ENCODE results near the gene ZNF664. TPM values are rescaled to one million over a fixed set of nuclear protein-coding genes. Genes with fewer than 3 reads are reported as not detected.
A peak's percentile ranks its signal among the peaks of the same experiment; 100 is the strongest.

Gene ZNF664
- total and polyA plus RNA-seq, 4 donors: 78.0 to 119 (median 88.9) TPM

GRCh38 chr12:123992118-123992825 is 19.3 kb downstream of the ZNF664 start:
- no peak for DNase-seq (ENCODE audit: low read depth in 4 of 6, low spot score in 6 of 6)
- 97% methylated on average over 6 of the region's 8 CpGs for WGBS (ENCODE audit: insufficient coverage)
- Histone ChIP-seq H3K9me3 (ENCODE audit: control insufficient read depth, insufficient read depth, low read length) (no peaks in the 10 kb centered on the region), H3K36me3 (ENCODE audit: control insufficient read depth, insufficient read depth, low read length) (peaks cover 12% of the 10 kb centered on the region), H3K27me3 (ENCODE audit: control insufficient read depth, insufficient read depth, low read length) (no peaks in the 10 kb centered on the region), H3K4me1 (ENCODE audit: control insufficient read depth, insufficient read depth, low read length) (peaks cover 9% of the 10 kb centered on the region), H3K4me3 (ENCODE audit: low read depth, low read length) (no peak overlapping the region), H3K27ac (ENCODE audit: low read depth, low read length) (no peak overlapping the region)

- Histone ChIP-seq H3K4me3 (ENCODE audit: low read depth, low read length) (no peak overlapping the region), H3K9me3 (ENCODE audit: control insufficient read depth, insufficient read depth, low read length) (no peaks in the 10 kb centered on the region), H3K36me3 (ENCODE audit: control insufficient read depth, insufficient read depth, low read length) (peaks cover 16% of the 10 kb centered on the region), H3K4me1 (ENCODE audit: control insufficient read depth, insufficient read depth, low read length) (peaks cover 16% of the 10 kb centered on the region), H3K27ac (ENCODE audit: low read depth, low read length) (no peak overlapping the region), H3K27me3 (ENCODE audit: control insufficient read depth, insufficient read depth, low read length) (no peaks in the 10 kb centered on the region)
- DNase-seq (ENCODE audit: low read depth in 4 of 6, low spot score in 6 of 6): no peak
- 100% methylated on average over 1 of the region's 7 CpGs for WGBS (ENCODE audit: insufficient coverage)
These were observed 22.2 kb downstream of the ZNF664 start for GRCh38 chr12:123995023-123995748.

GRCh38 chr12:123996581-123996980 is 23.6 kb downstream of the ZNF664 start:
- H3K36me3 ChIP-seq (ENCODE audit: control insufficient read depth, insufficient read depth, low read length): peaks cover 18% of the 10 kb centered on the region
- peak in 2 of 6 donors; percentile 73 to 74 for DNase-seq (ENCODE audit: low read depth in 4 of 6, low spot score in 6 of 6)
- 29% methylated on average over 4 of the region's 6 CpGs for WGBS (ENCODE audit: insufficient coverage)
- H3K27me3 ChIP-seq (ENCODE audit: control insufficient read depth, insufficient read depth, low read length): no peaks in the 10 kb centered on the region
- H3K4me3 ChIP-seq (ENCODE audit: low read depth, low read length): no peak overlapping the region
- H3K9me3 ChIP-seq (ENCODE audit: control insufficient read depth, insufficient read depth, low read length): no peaks in the 10 kb centered on the region
- peaks cover 18% of the 10 kb centered on the region for H3K4me1 ChIP-seq (ENCODE audit: control insufficient read depth, insufficient read depth, low read length)
- H3K27ac ChIP-seq (ENCODE audit: low read depth, low read length): peak overlapping the region; percentile 54

GRCh38 chr12:123997033-123997822 is 24.2 kb downstream of the ZNF664 start:
- no peak overlapping the region for H3K4me3 ChIP-seq (ENCODE audit: low read depth, low read length)
- WGBS (ENCODE audit: insufficient coverage): 89% methylated on average over 1 of the region's 6 CpGs
- H3K27ac ChIP-seq (ENCODE audit: low read depth, low read length): peak overlapping the region; percentile 54

GRCh38 chr12:123997908-123998307 is 24.9 kb downstream of the ZNF664 start:
- Histone ChIP-seq H3K4me3 (ENCODE audit: low read depth, low read length) (no peak overlapping the region), H3K27ac (ENCODE audit: low read depth, low read length) (no peak overlapping the region), H3K36me3 (ENCODE audit: control insufficient read depth, insufficient read depth, low read length) (peaks cover 23% of the 10 kb centered on the region), H3K4me1 (ENCODE audit: control insufficient read depth, insufficient read depth, low read length) (peaks cover 18% of the 10 kb centered on the region), H3K27me3 (ENCODE audit: control insufficient read depth, insufficient read depth, low read length) (no peaks in the 10 kb centered on the region), H3K9me3 (ENCODE audit: control insufficient read depth, insufficient read depth, low read length) (no peaks in the 10 kb centered on the region)
- 83% methylated on average over 3 of the region's 5 CpGs for WGBS (ENCODE audit: insufficient coverage)
- DNase-seq (ENCODE audit: low read depth in 4 of 6, low spot score in 6 of 6): no peak

More at GRCh38 chr12:123997033-123997822, 24.2 kb downstream of the ZNF664 start:
- Histone ChIP-seq H3K4me1 (ENCODE audit: control insufficient read depth, insufficient read depth, low read length) (peaks cover 18% of the 10 kb centered on the region), H3K27me3 (ENCODE audit: control insufficient read depth, insufficient read depth, low read length) (no peaks in the 10 kb centered on the region), H3K36me3 (ENCODE audit: control insufficient read depth, insufficient read depth, low read length) (peaks cover 22% of the 10 kb centered on the region), H3K9me3 (ENCODE audit: control insufficient read depth, insufficient read depth, low read length) (no peaks in the 10 kb centered on the region)
- no peak for DNase-seq (ENCODE audit: low read depth in 4 of 6, low spot score in 6 of 6)

- Histone ChIP-seq H3K4me1 (ENCODE audit: control insufficient read depth, insufficient read depth, low read length) (peaks cover 18% of the 10 kb centered on the region), H3K36me3 (ENCODE audit: control insufficient read depth, insufficient read depth, low read length) (peaks cover 22% of the 10 kb centered on the region), H3K9me3 (ENCODE audit: control insufficient read depth, insufficient read depth, low read length) (no peaks in the 10 kb centered on the region), H3K27me3 (ENCODE audit: control insufficient read depth, insufficient read depth, low read length) (no peaks in the 10 kb centered on the region), H3K27ac (ENCODE audit: low read depth, low read length) (no peak overlapping the region), H3K4me3 (ENCODE audit: low read depth, low read length) (no peak overlapping the region)
- no peak for DNase-seq (ENCODE audit: low read depth in 4 of 6, low spot score in 6 of 6)
- WGBS (ENCODE audit: insufficient coverage): no CpG with 5 or more reads among the region's 2 CpGs
These were observed 25.5 kb downstream of the ZNF664 start for GRCh38 chr12:123998344-123998990.

GRCh38 chr12:123998991-123999359 is 26.0 kb downstream of the ZNF664 start:
- peaks cover 22% of the 10 kb centered on the region for H3K36me3 ChIP-seq (ENCODE audit: control insufficient read depth, insufficient read depth, low read length)
- no peaks in the 10 kb centered on the region for H3K9me3 ChIP-seq (ENCODE audit: control insufficient read depth, insufficient read depth, low read length)
- H3K4me1 ChIP-seq (ENCODE audit: control insufficient read depth, insufficient read depth, low read length): peaks cover 18% of the 10 kb centered on the region
- no CpG with 5 or more reads among the region's 2 CpGs for WGBS (ENCODE audit: insufficient coverage)
- no peak for DNase-seq (ENCODE audit: low read depth in 4 of 6, low spot score in 6 of 6)
- H3K27me3 ChIP-seq (ENCODE audit: control insufficient read depth, insufficient read depth, low read length): no peaks in the 10 kb centered on the region
- H3K27ac ChIP-seq (ENCODE audit: low read depth, low read length): no peak overlapping the region
- H3K4me3 ChIP-seq (ENCODE audit: low read depth, low read length): no peak overlapping the region

GRCh38 chr12:124000111-124000510 is 27.1 kb downstream of the ZNF664 start:
- H3K36me3 ChIP-seq (ENCODE audit: control insufficient read depth, insufficient read depth, low read length): peaks cover 22% of the 10 kb centered on the region
- H3K27me3 ChIP-seq (ENCODE audit: control insufficient read depth, insufficient read depth, low read length): no peaks in the 10 kb centered on the region
- peaks cover 18% of the 10 kb centered on the region for H3K4me1 ChIP-seq (ENCODE audit: control insufficient read depth, insufficient read depth, low read length)
- no peak for DNase-seq (ENCODE audit: low read depth in 4 of 6, low spot score in 6 of 6)
- H3K27ac ChIP-seq (ENCODE audit: low read depth, low read length): peak overlapping the region; percentile 55
- H3K9me3 ChIP-seq (ENCODE audit: control insufficient read depth, insufficient read depth, low read length): no peaks in the 10 kb centered on the region
- 71% methylated on average over 5 of the region's 5 CpGs for WGBS (ENCODE audit: insufficient coverage)
- H3K4me3 ChIP-seq (ENCODE audit: low read depth, low read length): no peak overlapping the region

- Histone ChIP-seq H3K4me1 (ENCODE audit: control insufficient read depth, insufficient read depth, low read length) (peaks cover 19% of the 10 kb centered on the region), H3K36me3 (ENCODE audit: control insufficient read depth, insufficient read depth, low read length) (peaks cover 22% of the 10 kb centered on the region)
These were observed 28.3 kb downstream of the ZNF664 start for GRCh38 chr12:124001343-124001742.

More at GRCh38 chr12:124001343-124001742, 28.3 kb downstream of the ZNF664 start:
- no peaks in the 10 kb centered on the region for H3K27me3 ChIP-seq (ENCODE audit: control insufficient read depth, insufficient read depth, low read length)
- DNase-seq (ENCODE audit: low read depth in 4 of 6, low spot score in 6 of 6): no peak
- no peaks in the 10 kb centered on the region for H3K9me3 ChIP-seq (ENCODE audit: control insufficient read depth, insufficient read depth, low read length)
- no peak overlapping the region for H3K27ac ChIP-seq (ENCODE audit: low read depth, low read length)
- H3K4me3 ChIP-seq (ENCODE audit: low read depth, low read length): no peak overlapping the region
- WGBS (ENCODE audit: insufficient coverage): 87% methylated on average over 7 of the region's 7 CpGs

Measured in spinal cord (tissue), 10 donors.